WERI-Rb-1 (cell line): ENCODE measurements around the gene SKI.
A peak's percentile ranks its signal among the peaks of the same experiment; 100 is the strongest.

Experiments
- DNase-seq: peaks from one replicate; pipeline ENCODE4 v3.0.0-alpha.2; 2020
- H3K27ac ChIP-seq: fragments of 250-450 bp; sonication (Bioruptor Pico); 2 replicates; pipeline ENCODE4 v1.5.1; 2020; ENCODE audit warnings: mild to moderate bottlenecking, moderate library complexity
- H3K27me3 ChIP-seq: fragments of 250-450 bp; sonication (Bioruptor Pico); 2 replicates; pipeline ENCODE4 v1.5.1; 2021; ENCODE audit warnings: mild to moderate bottlenecking, low read depth, moderate library complexity; ENCODE audit not compliant: insufficient read depth, severe bottlenecking
- H3K36me3 ChIP-seq: fragments of 250-450 bp; sonication (Bioruptor Pico); 2 replicates; pipeline ENCODE4 v1.5.1; 2020; ENCODE audit warnings: mild to moderate bottlenecking, moderate library complexity
- H3K4me3 ChIP-seq: 2 replicates; pipeline ENCODE4 v1.5.1; 2011; ENCODE audit warnings: low read depth, mild to moderate bottlenecking, control low read depth, low read length
- H3K9me3 ChIP-seq: fragments of 250-450 bp; sonication (Bioruptor Pico); 2 replicates; pipeline ENCODE4 v1.5.1; 2021; ENCODE audit warnings: mild to moderate bottlenecking, moderate library complexity; ENCODE audit not compliant: severe bottlenecking
- CTCF ChIP-seq: IDR thresholded peaks from 2 replicates; pipeline ENCODE4 v1.5.1; 2011; ENCODE audit warnings: low read depth, mild to moderate bottlenecking, control low read depth, inconsistent platforms, low read length

Gene SKI

GRCh38 chr1:2205191-2205952, 22.7 kb upstream of the SKI start:
- peak; percentile 48 for DNase-seq
- no peak overlapping the region for H3K4me3 ChIP-seq
- no peaks in the 10 kb centered on the region for H3K36me3 ChIP-seq
- H3K27ac ChIP-seq, result no peak overlapping the region
- no peak for TF ChIP-seq CTCF
- no peaks in the 10 kb centered on the region for H3K9me3 ChIP-seq
- H3K27me3 ChIP-seq, result no peaks in the 10 kb centered on the region

GRCh38 chr1:2206813-2207487, 21.2 kb upstream of the SKI start:
- Histone ChIP-seq H3K27me3 (no peaks in the 10 kb centered on the region), H3K27ac (no peak overlapping the region), H3K4me3 (no peak overlapping the region)

GRCh38 chr1:2208309-2209239, 19.5 kb upstream of the SKI start:
- TF ChIP-seq CTCF, result no peak
- no peaks in the 10 kb centered on the region for H3K27me3 ChIP-seq
- H3K27ac ChIP-seq, result no peak overlapping the region
- H3K9me3 ChIP-seq, result no peaks in the 10 kb centered on the region
- H3K36me3 ChIP-seq, result no peaks in the 10 kb centered on the region
- no peak for DNase-seq
- no peak overlapping the region for H3K4me3 ChIP-seq

More at GRCh38 chr1:2206813-2207487, 21.2 kb upstream of the SKI start:
- TF ChIP-seq CTCF, result no peak
- H3K9me3 ChIP-seq, result no peaks in the 10 kb centered on the region
- DNase-seq, result peak; percentile 65
- H3K36me3 ChIP-seq, result no peaks in the 10 kb centered on the region

- DNase-seq, result no peak
- no peak overlapping the region for H3K4me3 ChIP-seq
- H3K36me3 ChIP-seq, result no peaks in the 10 kb centered on the region
Observed at GRCh38 chr1:2209400-2210083, 18.6 kb upstream of the SKI start.

More at GRCh38 chr1:2209400-2210083, 18.6 kb upstream of the SKI start:
- H3K9me3 ChIP-seq, result no peaks in the 10 kb centered on the region
- no peak overlapping the region; the same call in 1 of the 2 replicates for H3K27ac ChIP-seq
- no peaks in the 10 kb centered on the region for H3K27me3 ChIP-seq
- TF ChIP-seq CTCF, result no peak
